Ecto neural progenitor cell (in vitro differentiated cells): Measurements from ENCODE around the gene SEMA4D.

ENCODE experiments used
- DNase-seq: peaks from one replicate; pipeline ENCODE4 v3.0.0-alpha.2; 2018; ENCODE audit warnings: low spot score

The SEMA4D gene

DNA sequence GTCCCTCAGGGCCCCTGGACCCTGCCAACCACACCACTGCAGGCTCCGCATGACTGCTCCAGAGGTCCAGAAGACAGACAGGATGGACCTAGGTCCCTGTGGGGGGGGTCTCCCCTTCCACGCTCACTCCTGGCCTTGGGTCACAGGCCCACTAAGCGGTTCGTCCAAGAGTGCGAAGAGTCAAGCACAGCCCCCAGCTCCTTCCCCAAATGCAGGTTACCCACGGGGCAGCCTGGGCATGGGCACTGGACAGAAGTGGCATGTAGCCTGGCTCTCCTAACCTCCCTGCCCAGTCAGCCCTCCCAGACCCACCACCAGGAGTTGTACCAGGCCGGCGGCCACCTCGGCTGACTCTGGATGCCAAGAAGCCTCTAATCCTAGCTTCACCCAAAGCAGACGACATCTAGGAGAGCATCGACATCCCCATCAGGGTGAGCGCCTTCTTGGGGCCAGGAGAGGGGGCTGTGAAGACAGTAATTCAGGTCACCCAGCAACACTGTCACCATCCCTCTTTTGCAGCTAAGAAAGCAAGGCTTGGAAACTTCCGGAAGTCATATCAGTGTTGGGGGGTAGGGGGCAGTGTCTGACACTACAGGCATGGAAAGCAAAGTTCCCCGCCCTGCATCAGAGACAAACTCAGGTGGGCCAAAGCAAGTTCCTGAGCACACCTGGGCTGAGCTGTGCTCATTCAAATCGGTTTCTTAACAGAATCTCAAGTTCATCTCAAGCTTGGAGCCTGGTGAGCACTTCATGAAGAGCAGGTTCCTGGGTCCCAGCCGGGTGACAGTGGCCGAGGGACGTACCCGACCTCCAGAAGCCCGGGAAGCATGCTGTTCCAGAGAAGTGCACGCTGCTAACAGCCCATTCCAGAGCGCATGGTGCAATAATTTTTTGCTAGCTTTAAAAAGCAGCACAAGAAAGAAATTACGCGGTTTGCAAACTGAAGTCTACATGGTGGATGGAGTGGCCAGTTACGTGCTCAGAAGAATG lies 68.7 kb downstream of the SEMA4D start:
- DNase-seq = no peak

DNA sequence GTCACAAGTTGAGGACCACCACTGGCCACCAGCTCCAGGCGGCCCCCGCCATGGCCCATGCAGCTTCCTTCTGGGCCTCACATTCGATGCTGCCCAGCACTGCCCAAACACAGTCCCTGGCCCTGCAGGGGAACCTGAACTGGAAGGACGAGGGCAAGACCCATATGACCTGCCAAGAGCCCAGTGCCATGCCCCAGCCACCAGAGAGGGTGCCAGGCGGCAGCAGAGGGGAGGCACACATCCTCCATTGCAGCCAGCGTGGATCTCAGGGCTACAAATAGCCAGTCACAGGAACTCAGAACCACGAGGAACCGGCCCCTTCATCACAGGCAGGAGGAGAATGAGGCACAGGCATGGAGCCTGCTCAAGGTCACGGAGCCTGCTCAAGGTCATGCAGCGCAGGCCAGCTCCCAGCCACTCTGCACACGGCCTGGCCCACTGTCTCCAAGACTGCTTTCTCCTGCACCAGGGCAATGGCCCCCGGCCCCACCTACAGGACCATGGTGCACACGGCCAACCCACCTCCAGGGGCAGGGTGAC lies 69.6 kb downstream of the SEMA4D start:
- no peak for DNase-seq

DNA sequence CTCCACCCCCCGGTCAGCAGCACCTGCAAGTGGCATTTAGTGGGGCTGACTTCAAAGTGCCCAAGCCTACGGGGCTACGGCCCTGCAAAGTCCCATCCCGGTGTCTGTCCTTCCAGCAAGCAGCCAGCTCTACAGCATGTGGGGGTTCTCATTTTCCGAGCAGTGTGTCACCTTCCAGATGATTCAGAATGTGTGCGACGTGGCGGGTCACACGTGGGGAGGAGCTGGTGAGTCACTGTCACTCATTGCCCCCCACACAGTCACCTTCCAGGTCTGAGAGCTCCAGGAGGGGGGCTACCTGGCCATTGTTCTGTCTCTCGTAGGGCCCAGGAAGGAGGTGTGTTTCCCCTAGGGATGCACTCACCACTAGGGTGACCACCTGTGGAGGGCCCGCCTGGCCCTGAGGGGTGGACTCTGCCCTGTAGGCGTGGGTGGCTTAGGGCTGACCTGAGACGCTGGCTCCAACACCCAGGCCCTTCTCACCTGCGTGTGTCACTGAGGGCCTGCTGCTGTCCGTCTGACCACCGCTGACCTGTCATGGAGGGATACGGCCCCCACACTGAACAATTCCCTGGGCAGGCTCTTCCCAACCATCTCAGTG lies 70.2 kb downstream of the SEMA4D start:
- DNase-seq = no peak

DNA sequence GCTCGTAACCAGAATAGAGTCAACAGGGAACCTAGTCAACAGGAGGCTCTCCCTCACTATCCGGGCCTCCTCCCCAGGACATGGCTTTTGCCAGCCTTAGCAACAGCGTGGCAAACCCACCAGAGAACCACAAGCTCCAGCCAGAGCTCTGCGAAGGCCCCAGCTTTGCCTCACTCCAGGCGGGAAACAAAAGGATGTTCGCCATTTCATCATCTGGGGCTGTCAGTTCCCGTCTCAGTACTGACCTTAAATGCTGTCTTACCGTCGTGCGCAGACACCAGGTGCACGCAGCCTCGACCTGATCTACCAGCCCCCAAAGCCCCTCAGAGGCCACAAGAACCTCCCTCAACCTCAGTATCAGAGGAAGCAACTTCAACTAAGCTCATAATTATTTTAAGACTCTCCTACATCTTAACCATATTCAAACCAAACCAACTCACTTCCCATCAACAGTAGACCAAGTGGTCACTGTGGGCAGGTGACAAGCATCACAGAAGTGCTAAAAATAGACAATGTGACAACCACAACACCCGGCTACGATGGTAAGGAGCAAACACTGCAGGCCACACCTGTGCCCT lies 71.4 kb downstream of the SEMA4D start:
- no peak for DNase-seq

DNA sequence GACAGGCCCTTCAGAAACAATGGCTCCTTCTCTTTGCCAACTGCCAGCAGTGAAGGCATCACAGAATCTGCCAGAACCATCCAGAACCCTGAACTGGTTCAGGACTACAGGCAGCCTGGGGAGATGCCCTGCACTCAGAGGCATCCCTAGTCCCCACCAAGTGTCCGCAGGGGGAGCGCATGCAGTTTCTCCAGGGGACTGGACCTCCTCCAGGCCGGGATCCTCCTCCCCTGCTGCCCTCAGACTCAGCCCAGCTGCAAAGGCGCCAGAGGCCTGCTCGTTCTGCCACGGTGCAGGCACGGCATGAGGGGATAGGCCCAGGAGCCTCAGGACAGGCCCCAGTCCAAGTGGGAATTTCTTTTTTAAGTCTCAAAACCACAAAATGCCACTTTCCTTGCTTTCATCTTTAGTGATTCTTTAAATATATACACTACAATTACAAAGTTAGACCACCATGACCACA lies 72.0 kb downstream of the SEMA4D start:
- DNase-seq = no peak

DNA sequence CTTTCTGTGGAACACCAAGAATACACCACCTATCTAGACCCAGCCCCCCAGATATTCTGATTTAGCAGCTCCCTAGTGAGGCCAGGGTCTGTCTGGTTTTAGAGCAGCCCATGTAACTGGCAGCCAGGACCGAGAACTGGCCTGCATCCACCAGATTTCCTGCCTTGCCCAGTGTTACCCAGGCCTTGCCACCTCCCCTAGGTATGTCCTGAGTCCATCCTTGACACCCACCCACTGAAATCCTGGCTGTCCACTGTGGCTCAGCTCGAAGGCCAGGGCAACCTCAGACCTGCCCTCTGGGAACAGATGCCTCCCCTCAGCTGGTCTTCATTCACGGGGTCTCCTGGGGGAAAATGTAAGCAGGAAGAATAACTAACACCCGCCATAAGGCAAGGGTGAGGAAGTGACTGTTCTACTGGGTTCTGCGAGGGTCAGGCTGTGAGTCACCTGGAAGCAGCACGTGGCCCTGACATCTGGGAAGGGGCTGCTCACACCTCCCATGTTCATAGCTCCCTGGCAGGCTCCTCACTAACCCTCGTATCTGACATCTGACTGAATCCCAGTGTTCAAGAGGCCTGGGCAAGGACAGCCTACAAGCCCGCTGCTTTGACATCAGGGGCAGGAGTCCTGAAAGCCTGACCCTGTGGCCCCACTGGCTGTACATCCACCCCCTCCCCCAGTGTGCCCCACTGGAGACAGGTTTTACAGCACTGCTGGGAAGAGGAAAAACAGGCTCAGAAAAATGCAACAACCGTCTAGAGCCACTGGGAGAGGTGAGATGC lies 72.7 kb downstream of the SEMA4D start:
- DNase-seq = no peak

DNA sequence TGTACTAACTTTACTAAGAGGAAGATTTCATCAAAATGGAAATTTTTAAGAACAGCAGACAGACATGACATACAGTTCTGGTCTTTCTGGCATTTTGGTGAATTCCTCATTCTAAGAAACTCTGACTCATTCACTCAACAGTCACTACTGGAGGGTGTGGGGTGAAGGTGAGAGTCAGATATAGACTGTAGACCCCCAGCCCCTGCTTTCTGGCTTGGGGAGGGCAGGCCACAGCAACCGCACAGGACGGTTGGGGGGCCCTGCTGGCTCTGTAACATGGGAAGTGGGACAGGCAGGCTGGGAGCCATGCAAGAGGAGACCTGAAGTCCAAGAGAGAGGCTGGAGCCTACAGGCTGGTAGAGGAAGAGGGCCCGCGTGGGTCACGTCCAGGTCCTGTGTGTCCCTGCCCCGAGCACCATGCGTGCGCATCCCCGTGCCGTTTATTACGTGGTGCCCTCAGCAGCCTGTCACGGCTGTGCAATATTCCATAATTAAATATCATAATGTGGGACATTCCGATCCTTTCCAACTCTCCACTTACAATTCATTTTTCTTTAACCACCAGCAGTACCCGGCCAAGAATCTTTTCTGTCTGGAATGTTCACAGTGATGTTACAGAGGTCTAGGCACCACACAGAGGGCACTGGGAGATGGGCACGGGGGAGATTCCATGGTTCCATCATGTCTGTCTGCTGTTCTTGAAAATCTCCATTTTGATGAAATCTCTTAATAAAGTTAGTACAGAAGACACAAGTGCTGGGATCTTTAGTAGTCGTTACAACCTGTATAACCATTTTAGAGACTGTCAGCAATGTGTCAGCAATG lies 75.5 kb downstream of the SEMA4D start:
- DNase-seq = no peak

DNA sequence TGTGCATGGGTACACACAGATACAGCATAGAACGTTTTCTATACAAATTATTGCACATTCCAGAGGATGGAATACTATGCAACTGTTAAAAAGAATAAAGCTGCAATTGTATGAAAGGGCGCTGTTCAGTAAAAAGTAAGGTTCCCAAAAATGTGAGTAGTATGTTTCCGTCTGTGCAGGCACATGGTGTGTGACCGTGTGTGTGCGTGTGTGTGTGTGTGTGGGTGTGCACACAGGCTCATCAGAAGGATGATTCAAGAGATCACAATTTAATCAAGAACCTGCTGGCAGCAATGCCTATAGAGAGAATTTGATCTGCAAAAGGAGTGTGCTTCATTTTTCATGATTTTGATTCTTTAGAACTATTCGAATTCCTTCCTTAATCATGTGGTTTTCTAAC lies 76.3 kb downstream of the SEMA4D start:
- DNase-seq = no peak

DNA sequence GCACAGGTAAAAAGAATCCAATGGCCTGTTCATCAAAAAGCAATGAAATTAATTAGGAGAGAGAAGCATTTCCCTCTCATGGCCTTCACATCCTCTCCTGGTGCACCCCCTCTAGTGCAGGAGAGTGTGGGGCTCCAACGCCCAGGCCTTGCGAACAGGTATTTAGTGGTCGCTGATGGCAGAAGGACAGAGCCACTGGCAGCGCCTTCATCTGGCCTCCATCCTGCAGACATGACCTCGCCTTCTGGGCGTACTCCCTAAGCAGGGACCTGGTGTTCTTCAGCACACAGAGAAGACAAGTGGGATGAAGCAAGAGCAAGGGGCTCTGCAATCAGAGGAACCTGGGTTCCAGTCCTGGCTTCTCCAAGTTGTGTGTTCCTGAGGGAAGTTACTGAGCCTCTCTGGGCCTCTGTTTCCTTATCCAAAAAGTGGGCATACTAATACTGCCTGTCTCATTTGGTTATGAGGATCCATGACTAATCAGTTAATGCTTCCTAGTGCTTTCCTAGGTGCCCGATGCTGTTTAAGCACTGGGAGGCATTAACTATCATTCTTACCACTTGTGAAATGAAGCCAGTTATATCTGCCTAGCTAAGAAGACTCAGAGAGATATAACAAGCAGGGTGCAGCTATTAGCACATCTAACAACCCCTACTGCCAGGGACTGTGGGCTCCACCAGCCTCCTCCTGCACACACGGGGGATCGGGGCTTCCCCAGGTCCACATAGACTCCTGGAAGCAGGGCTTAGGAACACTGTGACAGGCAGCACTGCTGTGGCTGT lies 77.3 kb downstream of the SEMA4D start:
- DNase-seq = no peak

DNA sequence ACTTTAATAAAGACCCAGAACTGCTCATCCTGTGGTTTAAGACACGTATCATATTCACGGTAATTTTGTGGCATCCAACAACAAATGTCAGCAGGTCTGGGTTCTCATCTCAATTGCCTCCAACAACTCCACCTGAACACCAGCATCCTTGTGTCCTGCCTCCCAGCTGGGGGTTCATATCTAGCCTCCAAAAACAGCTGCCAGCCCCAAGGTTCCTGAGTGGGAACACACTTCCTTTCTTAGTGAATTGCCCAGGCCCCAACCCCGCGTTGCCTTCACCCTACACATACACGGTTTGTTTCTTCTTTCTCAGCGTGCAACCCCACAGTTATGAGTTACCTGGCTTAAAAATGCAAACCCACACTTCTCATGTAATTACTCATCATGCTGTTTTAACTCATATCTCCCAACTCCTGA lies 77.9 kb downstream of the SEMA4D start:
- no peak for DNase-seq

DNA sequence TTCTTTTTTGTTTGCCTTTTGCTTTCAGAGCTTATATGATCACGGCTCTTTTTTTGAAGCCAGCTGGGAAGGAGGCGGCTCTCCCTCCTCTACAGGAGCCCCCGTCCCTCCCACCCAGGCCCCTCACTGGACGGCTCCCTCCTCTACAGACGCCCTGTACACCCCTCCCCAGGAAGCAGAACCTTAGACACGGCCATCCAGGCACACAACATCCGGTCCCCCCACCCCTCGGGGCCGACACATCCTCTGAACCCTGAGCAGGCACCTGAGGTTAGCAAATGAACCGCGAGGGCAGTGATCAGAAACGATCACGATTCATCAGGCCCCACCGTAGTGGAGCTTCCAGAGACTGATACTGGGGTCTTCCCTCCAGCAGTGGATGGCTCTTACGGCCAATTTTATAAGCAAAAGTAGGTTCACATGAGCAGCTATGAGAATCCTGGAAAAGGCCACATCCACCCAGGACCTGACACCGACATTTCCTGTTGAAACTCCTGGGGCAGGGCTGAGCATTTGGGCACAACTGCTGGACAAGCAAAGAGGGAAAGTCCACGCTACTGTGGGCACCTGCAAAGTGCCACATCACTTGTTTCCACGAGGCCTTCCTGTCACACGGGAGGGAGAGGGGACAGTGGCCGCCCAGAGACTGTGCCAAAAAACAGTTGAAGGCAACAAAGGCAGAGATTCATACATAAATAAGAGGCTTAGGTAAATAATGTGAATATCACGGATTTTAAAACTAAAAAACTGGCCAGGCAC lies 78.9 kb downstream of the SEMA4D start:
- no peak for DNase-seq

DNA sequence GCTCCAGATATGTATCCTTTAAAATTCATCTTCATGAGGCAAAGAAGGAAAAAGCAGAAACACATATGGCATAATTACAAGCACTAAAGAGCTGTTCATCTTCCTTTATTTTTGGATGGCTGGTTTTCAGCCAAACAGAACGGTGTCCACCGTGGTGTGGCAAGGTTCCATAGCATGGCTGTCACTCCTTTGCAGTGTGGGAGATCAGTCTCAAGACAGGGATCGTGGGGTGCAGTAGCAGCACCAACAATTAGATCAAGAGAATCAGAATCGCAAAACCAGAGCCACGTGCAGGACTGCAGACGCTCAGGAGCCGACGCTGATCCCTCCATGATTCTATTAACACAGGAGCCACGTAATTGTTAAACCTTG lies 79.5 kb downstream of the SEMA4D start:
- no peak for DNase-seq

DNA sequence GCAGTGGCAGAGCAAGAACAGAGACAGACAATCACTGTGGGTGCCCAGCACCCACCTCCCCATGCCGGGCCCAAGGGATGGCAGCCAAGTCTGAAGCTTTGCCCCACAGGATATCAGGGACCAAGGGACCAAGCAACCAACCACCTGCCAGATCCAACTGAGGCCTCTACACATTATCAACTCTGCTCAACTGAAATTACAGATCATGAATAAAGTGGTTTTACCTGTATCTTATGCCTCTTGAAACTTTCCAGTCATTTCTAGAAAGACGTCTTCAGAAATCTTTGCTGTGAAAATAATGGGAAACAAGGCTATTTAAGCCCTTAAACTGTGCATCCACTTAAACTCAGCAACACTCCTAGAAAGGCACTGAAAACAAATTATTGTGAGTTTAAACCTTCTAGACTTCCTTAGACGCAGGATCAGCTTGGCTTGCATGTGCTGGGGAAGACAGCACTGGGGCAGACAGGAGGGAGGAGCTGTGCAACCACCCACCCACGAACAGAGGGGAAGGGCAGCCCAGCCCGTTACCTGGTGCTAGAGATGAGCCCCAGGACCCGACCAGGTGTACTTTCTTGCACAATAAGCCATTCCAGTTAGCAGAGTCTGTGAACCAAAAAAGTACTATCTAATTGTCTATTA lies 80.0 kb downstream of the SEMA4D start:
- DNase-seq = no peak

DNA sequence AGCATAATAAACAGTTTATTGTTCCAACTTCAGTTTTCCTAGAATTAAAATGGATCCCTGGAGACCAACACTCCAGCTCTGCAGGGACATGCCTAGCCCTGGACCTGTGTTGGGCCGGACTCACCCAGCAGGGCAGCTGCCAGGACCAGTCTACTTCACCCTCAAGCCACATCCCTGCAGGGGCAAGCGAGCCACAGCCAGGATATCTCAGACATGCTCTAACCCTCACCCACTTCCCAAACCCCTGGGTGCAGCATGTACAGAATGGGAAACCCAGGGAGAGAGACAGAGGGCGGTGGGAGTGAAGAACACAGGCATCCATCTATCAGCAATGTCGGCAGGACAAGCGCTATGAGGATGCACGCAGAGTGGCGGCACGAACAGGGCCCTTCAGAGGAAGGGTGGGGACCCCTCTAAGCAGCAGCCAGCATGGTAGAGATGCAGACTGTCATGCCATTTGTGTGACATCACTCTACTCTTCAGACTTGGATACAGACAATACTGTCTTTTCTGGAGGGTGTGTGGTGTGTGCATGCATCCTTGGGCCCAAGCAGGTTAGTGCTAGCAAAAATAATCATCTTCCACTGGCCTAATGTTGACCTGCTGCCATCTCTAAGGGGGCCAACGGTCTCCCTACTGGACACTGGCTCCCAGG lies 83.1 kb downstream of the SEMA4D start:
- no peak for DNase-seq

DNA sequence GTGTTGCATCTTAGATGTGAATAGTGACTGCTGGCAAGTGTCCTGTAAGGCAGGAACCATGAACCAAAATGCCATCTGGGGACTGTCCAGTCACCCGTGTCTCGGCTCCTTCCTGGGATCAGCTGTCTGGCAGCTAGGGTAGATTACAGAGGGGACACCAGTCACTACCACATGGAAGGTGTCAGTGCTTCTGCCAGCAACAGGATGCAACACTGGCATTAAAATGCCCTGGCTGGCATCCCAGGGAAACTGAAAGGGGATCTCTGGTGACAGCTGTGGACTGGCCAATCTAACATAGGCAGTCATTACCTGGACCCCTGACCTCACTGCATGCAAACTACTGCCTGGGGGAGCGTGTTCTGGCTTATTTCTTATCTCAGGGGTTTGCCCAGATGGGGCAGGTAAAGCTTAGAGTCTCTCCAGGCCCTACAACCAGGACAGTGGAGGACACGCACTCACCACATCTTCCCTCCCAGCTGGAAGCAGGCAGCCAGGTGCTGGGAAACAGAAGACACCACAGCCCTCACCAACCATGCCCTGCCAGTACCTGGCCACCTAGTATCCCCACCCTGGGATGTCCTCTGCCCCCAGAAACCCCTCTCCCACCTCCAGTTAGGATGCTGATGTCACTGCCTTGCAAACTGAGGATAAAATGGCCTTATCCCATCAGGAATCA lies 83.8 kb downstream of the SEMA4D start:
- no peak for DNase-seq

DNA sequence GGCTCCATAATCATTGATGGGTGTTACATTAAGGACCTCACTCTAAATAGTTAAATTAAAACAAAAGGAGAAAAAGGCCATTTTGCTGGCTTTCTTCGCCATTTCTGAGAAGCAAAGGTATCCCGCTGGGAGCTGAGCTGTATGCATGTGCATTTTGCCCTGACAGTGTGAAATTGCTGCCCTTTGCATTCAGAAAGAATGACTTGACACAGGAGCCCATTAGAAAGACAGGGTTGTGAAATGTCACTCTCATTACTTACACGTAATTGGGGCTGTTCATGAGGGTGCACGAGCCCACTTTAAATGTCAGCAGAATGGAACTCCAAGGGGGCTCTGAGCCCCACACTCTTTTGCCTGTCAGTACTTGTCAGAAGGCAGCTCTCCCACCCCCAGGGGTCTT lies 85.0 kb downstream of the SEMA4D start:
- DNase-seq = no peak

DNA sequence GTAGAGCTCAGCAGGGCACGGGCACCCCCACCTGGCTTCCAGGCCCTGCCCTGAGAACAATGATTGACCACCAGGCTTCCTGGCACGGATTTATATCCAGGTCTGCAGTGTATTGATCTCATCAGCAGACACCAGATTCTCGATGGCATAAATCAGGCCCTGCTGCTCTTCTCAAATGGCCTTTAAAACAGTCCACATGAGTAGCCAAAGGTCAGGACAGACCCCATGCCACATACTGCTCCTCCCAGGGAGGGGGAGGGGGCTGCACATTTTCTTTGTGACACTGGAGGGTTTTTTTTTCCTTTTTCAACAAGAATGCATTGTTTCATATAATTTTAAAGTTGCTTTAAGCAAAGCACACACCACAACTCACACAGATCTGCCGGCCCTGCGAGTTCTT lies 85.4 kb downstream of the SEMA4D start:
- no peak for DNase-seq

DNA sequence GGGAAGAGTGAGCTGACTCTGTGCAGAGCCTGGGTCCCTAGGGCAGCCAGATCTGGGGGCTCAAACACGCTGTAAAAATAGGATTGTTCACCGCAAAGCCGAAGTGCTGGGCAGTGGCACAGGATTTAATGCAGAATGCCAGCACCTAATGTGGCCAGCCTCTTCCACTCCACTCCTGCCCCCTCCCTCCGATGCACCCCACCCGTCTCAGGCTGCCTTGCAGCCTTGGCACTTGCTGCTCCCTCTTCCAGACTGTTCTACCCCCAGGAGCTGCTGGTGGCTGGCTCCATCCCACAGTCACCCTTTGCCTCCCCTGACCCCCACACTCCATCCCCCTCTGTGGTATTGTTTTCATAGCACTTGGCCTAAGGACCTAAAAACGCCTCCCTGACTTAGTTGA lies 86.2 kb downstream of the SEMA4D start:
- no peak for DNase-seq
